Thymus (tissue), 11 donors: ENCODE measurements around the gene KREMEN2. TPM values are rescaled to one million over a fixed set of nuclear protein-coding genes. Genes with fewer than 3 reads are reported as not detected.

ENCODE experiments used
- DNase-seq, 9 donors: peaks; one replicate each; pipeline ENCODE4 v3.0.0-alpha.2; 2013; ENCODE audit warnings: low spot score in 9 of 9, low read depth in 6 of 9, missing footprints in 1 of 9
- H3K27ac ChIP-seq, 2 donors: one replicate each; pipeline ENCODE4 v1.5.1; 2013; ENCODE audit warnings: control low read depth in 1 of 2, low read depth in 1 of 2, low read length in 1 of 2, mild to moderate bottlenecking in 1 of 2, moderate library complexity in 1 of 2
- H3K27me3 ChIP-seq, 2 donors: one replicate each; pipeline ENCODE4 v1.5.1; 2013; ENCODE audit warnings: low read length in 1 of 2; ENCODE audit not compliant: control insufficient read depth in 2 of 2, insufficient read depth in 1 of 2
- H3K36me3 ChIP-seq, 2 donors: one replicate each; pipeline ENCODE4 v1.5.1; 2013; ENCODE audit warnings: low read length in 1 of 2, mild to moderate bottlenecking in 1 of 2, moderate library complexity in 1 of 2; ENCODE audit not compliant: control insufficient read depth in 2 of 2, insufficient read depth in 2 of 2
- H3K4me1 ChIP-seq, 2 donors: one replicate each; pipeline ENCODE4 v1.5.1; 2013; ENCODE audit warnings: low read length in 2 of 2; ENCODE audit not compliant: control insufficient read depth in 2 of 2, insufficient read depth in 2 of 2
- H3K4me3 ChIP-seq, 2 donors: one replicate each; pipeline ENCODE4 v1.5.1; 2013; ENCODE audit warnings: low read length in 2 of 2, control low read depth in 1 of 2, mild to moderate bottlenecking in 1 of 2
- H3K9me3 ChIP-seq, 2 donors: one replicate each; pipeline ENCODE4 v1.5.1; 2013; ENCODE audit warnings: low read length in 1 of 2, mild to moderate bottlenecking in 1 of 2; ENCODE audit not compliant: control insufficient read depth in 2 of 2, insufficient read depth in 1 of 2
- WGBS: extraction: QIAGEN DNeasy Blood & Tissue Kit; methylation state at CpG from one replicate; pipeline ENCODE4 v1.1.7; 2013; 5-methylcytosine and 5-hydroxymethylcytosine counted together
- polyA plus RNA-seq: library from polyadenylated mRNA; stranded (reverse); fragments of 200-250 nt; gene quantifications from one replicate; pipeline ENCODE4 v1.2.3, GENCODE V29; 2013
- total RNA-seq: library from RNA; stranded (reverse); fragments of 120-200 nt; gene quantifications from one replicate; pipeline ENCODE4 v1.2.4, GENCODE V29; 2013
- donor health status: healthy.

KREMEN2 gene
- total and polyA plus RNA-seq, 2 donors, result 3.1 to 18.2 TPM

GRCh38 chr16:2986623-2987188 lies 22.6 kb downstream of the KREMEN2 start:
- no peaks in the 10 kb centered on the region for H3K9me3 ChIP-seq
- DNase-seq, result no peak
- peaks cover 9 to 58% of the 10 kb centered on the region in 2 donors for H3K27me3 ChIP-seq
- no peaks in the 10 kb centered on the region for H3K36me3 ChIP-seq
- H3K27ac ChIP-seq, result no peak overlapping the region
- H3K4me3 ChIP-seq, result no peak overlapping the region
- H3K4me1 ChIP-seq, result peaks cover 0 to 34% of the 10 kb centered on the region in 2 donors
- 73% methylated on average over 17 of the region's 17 CpGs for WGBS

- peaks cover 0 to 31% of the 10 kb centered on the region in 2 donors for H3K4me1 ChIP-seq
- no peak for DNase-seq
- WGBS, result 95% methylated on average over 9 of the region's 9 CpGs
- no peaks in the 10 kb centered on the region for H3K9me3 ChIP-seq
- H3K4me3 ChIP-seq, result no peak overlapping the region
- H3K27ac ChIP-seq, result no peak overlapping the region
- H3K36me3 ChIP-seq, result no peaks in the 10 kb centered on the region
- peaks cover 9 to 56% of the 10 kb centered on the region in 2 donors for H3K27me3 ChIP-seq
These were observed 23.2 kb downstream of the KREMEN2 start for GRCh38 chr16:2987286-2987685.

- Histone ChIP-seq H3K4me3 (no peak overlapping the region), H3K9me3 (no peaks in the 10 kb centered on the region), H3K27me3 (peaks cover 9 to 58% of the 10 kb centered on the region in 2 donors), H3K36me3 (no peaks in the 10 kb centered on the region), H3K4me1 (peaks cover 0 to 31% of the 10 kb centered on the region in 2 donors), H3K27ac (no peak overlapping the region)
- DNase-seq, result no peak
- WGBS, result 88% methylated on average over 8 of the region's 8 CpGs
These were observed 23.8 kb downstream of the KREMEN2 start for GRCh38 chr16:2987833-2988232.

- Histone ChIP-seq H3K9me3 (no peaks in the 10 kb centered on the region), H3K4me1 (peaks cover 0 to 28% of the 10 kb centered on the region in 2 donors), H3K27me3 (peaks cover 9 to 55% of the 10 kb centered on the region in 2 donors), H3K36me3 (no peaks in the 10 kb centered on the region), H3K27ac (peak overlapping the region; percentile 9 to 29), H3K4me3 (no peak overlapping the region)
- WGBS, result 89% methylated on average over 8 of the region's 8 CpGs
- no peak for DNase-seq
These were observed 24.6 kb downstream of the KREMEN2 start for GRCh38 chr16:2988590-2989099.

- Histone ChIP-seq H3K36me3 (no peaks in the 10 kb centered on the region), H3K4me1 (peaks cover 0 to 28% of the 10 kb centered on the region in 2 donors), H3K27me3 (peaks cover 5 to 36% of the 10 kb centered on the region in 2 donors), H3K9me3 (no peaks in the 10 kb centered on the region), H3K27ac (no peak overlapping the region), H3K4me3 (no peak overlapping the region)
- 91% methylated on average over 10 of the region's 10 CpGs for WGBS
- no peak for DNase-seq
These were observed 26.8 kb downstream of the KREMEN2 start for GRCh38 chr16:2990891-2991290.

GRCh38 chr16:2991566-2992261 lies 27.6 kb downstream of the KREMEN2 start:
- no peaks in the 10 kb centered on the region for H3K9me3 ChIP-seq
- peaks cover 5 to 33% of the 10 kb centered on the region in 2 donors for H3K27me3 ChIP-seq
- no peaks in the 10 kb centered on the region for H3K36me3 ChIP-seq
- H3K27ac ChIP-seq, result no peak overlapping the region
- WGBS, result 96% methylated on average over 12 of the region's 12 CpGs
- DNase-seq, result no peak
- peaks cover 0 to 28% of the 10 kb centered on the region in 2 donors for H3K4me1 ChIP-seq
- H3K4me3 ChIP-seq, result no peak overlapping the region

- peaks cover 5 to 33% of the 10 kb centered on the region in 2 donors for H3K27me3 ChIP-seq
These were observed 28.5 kb downstream of the KREMEN2 start for GRCh38 chr16:2992383-2993081.

GRCh38 chr16:2996298-2996697 lies 32.2 kb downstream of the KREMEN2 start:
- Histone ChIP-seq H3K9me3 (no peaks in the 10 kb centered on the region), H3K4me1 (peaks cover 0 to 2% of the 10 kb centered on the region in 2 donors), H3K27ac (no peak overlapping the region), H3K27me3 (peaks cover 3 to 40% of the 10 kb centered on the region in 2 donors), H3K36me3 (no peaks in the 10 kb centered on the region), H3K4me3 (no peak overlapping the region)
- DNase-seq, result no peak
- WGBS, result over 99% methylated on average over 13 of the region's 13 CpGs

More at GRCh38 chr16:2992383-2993081, 28.5 kb downstream of the KREMEN2 start:
- WGBS, result 92% methylated on average over 14 of the region's 14 CpGs
- Histone ChIP-seq H3K4me1 (peaks cover 0 to 22% of the 10 kb centered on the region in 2 donors), H3K9me3 (no peaks in the 10 kb centered on the region), H3K36me3 (no peaks in the 10 kb centered on the region), H3K27ac (peak overlapping the region; percentile 26 to 28), H3K4me3 (no peak overlapping the region)
- no peak for DNase-seq

- H3K27ac ChIP-seq, result no peak overlapping the region
- H3K27me3 ChIP-seq, result peaks cover 6 to 46% of the 10 kb centered on the region in 2 donors
- no peaks in the 10 kb centered on the region for H3K9me3 ChIP-seq
- no peaks in the 10 kb centered on the region for H3K36me3 ChIP-seq
- H3K4me1 ChIP-seq, result peaks cover 3 to 8% of the 10 kb centered on the region in 2 donors
- H3K4me3 ChIP-seq, result no peak overlapping the region
- no peak for DNase-seq
- 93% methylated on average over 6 of the region's 6 CpGs for WGBS
These were observed 35.9 kb downstream of the KREMEN2 start for GRCh38 chr16:2999929-3000328.
